ENCODE results near the gene STAG3.
"Not testable (repeated sequence)": the region's sequence is repeated elsewhere in the genome, so short reads cannot be mapped to it uniquely, and the experiment has no call there.

Gene STAG3

DNA sequence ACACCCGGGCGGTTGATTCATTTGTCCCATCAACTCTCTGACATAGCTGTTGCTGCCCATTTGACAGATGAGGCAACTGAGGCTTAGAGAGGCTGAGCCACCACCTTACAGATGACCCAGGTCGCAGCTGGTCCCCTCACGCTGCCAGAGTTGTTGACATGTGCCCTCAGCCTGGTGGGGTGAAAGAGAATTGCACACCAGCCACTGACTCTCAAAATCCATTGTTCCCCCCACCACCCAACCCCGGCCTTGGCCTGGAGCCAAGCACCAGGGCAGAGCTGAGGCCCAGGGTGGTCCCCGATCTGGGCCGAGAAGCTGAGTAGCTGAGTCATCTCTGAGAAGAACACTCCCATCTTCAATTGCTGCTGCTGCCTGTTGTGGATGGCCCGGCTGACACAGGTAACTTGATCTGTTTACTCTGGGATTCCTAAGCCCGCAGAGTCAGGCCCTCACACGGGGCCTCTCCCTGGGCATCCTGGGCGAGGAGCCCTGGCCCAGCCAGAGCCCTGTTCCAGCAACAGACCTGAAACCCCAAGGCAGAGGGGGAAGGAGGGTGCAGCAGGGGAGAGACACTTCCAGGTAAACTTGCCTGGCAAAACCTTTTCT lies 69.5 kb downstream of the STAG3 start:
- TF ChIP-seq, protein P1, sequence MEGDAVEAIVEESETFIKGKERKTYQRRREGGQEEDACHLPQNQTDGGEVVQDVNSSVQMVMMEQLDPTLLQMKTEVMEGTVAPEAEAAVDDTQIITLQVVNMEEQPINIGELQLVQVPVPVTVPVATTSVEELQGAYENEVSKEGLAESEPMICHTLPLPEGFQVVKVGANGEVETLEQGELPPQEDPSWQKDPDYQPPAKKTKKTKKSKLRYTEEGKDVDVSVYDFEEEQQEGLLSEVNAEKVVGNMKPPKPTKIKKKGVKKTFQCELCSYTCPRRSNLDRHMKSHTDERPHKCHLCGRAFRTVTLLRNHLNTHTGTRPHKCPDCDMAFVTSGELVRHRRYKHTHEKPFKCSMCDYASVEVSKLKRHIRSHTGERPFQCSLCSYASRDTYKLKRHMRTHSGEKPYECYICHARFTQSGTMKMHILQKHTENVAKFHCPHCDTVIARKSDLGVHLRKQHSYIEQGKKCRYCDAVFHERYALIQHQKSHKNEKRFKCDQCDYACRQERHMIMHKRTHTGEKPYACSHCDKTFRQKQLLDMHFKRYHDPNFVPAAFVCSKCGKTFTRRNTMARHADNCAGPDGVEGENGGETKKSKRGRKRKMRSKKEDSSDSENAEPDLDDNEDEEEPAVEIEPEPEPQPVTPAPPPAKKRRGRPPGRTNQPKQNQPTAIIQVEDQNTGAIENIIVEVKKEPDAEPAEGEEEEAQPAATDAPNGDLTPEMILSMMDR (IDR thresholded peaks at IDR 0.05; ENCODE audit: insufficient read depth, low read length, missing control alignments) = no peak
- DNase-seq (ENCODE audit: low read depth, low spot score) = peak; percentile 17
- ChIA-PET POLR2A (no interaction called here), CTCF (no interaction called here)
- H3K4me3 ChIP-seq (ENCODE audit: low read depth, low read length) = no peak overlapping the region

DNA sequence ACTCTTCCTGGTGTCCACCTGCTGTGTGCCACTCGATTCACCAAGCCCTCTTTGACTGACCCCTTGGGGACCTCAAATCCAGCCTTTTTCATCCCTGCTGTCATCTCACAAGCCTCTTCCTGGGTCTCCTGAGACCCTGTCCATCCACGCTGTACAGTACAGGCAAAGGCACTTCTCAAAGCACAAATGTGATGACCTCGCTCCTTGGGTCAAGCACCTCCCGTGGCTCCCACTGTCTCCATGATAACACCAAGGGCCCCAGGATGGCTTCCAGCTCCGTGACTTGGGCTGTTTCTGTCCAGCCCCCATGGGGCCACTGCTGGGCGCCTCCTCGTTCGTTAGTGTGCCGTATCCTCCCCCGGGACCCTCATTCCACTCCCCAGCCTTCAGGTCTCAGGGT lies 70.8 kb downstream of the STAG3 start:
- CTCF ChIA-PET = no interaction called here
- TF ChIP-seq, protein P1 (IDR thresholded peaks at IDR 0.05; ENCODE audit: insufficient read depth, low read length, missing control alignments) = no peak
- DNase-seq (ENCODE audit: low read depth, low spot score) = no peak
- POLR2A ChIA-PET = no interaction called here
- H3K4me3 ChIP-seq (ENCODE audit: low read depth, low read length) = no peak overlapping the region

DNA sequence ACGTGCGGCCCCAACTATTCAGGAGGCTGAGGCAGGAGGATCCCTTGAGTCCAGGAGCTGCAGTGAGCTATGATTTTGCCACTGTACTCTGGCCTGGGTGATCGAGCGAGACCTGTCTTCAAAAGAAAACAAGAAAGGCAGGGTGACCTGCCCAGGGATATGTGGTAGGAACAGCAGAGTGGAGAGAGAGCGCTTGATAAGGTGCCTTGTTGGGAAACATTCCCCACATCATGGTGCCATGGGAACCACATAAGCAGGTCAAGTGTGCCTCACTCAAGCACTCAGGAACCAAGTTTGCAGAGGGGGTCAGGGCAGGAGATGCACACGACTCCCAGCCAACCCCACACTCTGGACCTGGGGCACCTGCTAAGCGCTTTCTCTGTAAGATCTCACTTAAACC lies 79.3 kb downstream of the STAG3 start:
- POLR2A ChIA-PET = no interaction called here
- CTCF ChIA-PET = interaction anchor here (1.4 kb wide), 1 partner anchor 67 kb away, joined by 3 read pairs; no protein-coding TSS in a partner anchor
- DNase-seq (ENCODE audit: low read depth, low spot score) = no peak
- TF ChIP-seq, protein P1 (IDR thresholded peaks at IDR 0.05; ENCODE audit: insufficient read depth, low read length, missing control alignments) = no peak
- no peak overlapping the region for H3K4me3 ChIP-seq (ENCODE audit: low read depth, low read length)

DNA sequence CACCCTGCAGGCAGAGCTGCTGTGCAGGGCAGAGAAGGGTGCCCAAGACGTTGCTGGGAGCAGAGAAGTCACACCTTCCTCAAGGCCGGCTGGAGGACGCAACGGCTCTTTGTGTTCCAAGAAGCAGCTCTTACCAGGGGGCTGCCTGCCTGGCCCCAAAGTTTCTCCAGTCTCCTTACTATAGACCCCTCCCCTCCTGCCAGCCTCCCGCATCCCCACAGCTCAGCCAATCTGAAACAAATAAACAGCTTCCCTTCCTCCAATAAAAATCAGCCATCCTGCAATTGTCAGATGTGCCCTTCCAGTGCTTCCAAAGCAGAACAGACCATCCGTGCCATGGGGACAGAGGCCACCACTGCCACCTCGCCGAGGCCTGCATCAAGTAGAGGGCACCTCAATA lies 82.3 kb downstream of the STAG3 start:
- CTCF ChIA-PET; DNase-seq (ENCODE audit: low read depth, low spot score); POLR2A ChIA-PET; H3K4me3 ChIP-seq (ENCODE audit: low read depth, low read length): not testable (repeated sequence)

DNA sequence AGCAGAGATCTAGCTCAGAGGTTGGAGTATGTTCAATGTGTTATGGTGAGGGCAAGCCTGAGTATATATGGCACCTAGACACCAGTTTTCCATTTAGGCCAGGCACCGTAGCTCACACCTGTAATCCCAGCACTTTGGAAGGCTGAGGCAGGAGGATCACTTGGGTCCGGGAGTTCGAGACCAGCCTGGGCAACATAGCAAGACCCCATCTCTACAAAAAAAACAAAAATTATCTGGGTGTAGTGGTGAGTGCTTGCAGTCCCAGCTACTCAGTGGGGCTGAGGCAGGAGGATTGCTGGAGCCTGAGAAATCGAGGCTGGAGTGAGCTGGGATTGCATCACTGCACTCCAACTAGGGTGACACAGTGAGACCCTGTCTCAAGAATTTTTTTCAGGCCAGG lies 85.2 kb downstream of the STAG3 start:
- H3K4me3 ChIP-seq (ENCODE audit: low read depth, low read length); POLR2A ChIA-PET; CTCF ChIA-PET; DNase-seq (ENCODE audit: low read depth, low spot score): not testable (repeated sequence)
